Chondrocyte (in vitro differentiated cells): ENCODE results near the gene SCT. TPM values are rescaled to one million over a fixed set of nuclear protein-coding genes. Genes with fewer than 3 reads are reported as not detected.

Experiments used
- DNase-seq: peaks from one replicate; pipeline ENCODE4 v3.0.0; 2021; ENCODE audit warnings: mixed read lengths, low spot score
- H3K27ac Mint-ChIP-seq: one replicate; pipeline ENCODE4 v1.8.0; 2021; ENCODE audit warnings: mild to moderate bottlenecking, moderate library complexity, mixed read lengths; ENCODE audit not compliant: unreplicated experiment
- H3K27me3 Mint-ChIP-seq: 2 replicates; pipeline ENCODE4 v1.8.0; 2021; ENCODE audit warnings: low read depth, mixed read lengths
- H3K36me3 Mint-ChIP-seq: 2 replicates; pipeline ENCODE4 v1.8.0; 2021; ENCODE audit warnings: low read depth, mixed read lengths
- H3K4me1 Mint-ChIP-seq: 2 replicates; pipeline ENCODE4 v1.8.0; 2021; ENCODE audit warnings: low read depth, mild to moderate bottlenecking, mixed read lengths
- H3K4me3 Mint-ChIP-seq: one replicate; pipeline ENCODE4 v1.8.0; 2021; ENCODE audit warnings: mild to moderate bottlenecking, moderate library complexity, mixed read lengths; ENCODE audit not compliant: unreplicated experiment
- H3K9me3 Mint-ChIP-seq: 2 replicates; pipeline ENCODE4 v1.8.0; 2021; ENCODE audit warnings: low read depth, mixed read lengths
- total RNA-seq: library from RNA; stranded (reverse); gene quantifications from 3 replicates; pipeline ENCODE4 v1.2.1, GENCODE V29; 2021
- TF ChIP-seq, protein P1 (sequence below): fragments of 200-600 bp; sonication (generic); IDR thresholded peaks from 2 replicates; pipeline ENCODE4 v1.5.0; 2021; ENCODE audit warnings: antibody characterized with exemption, mild to moderate bottlenecking, moderate library complexity

SCT gene
- total RNA-seq, 1 donor from 2014 or later: 0.72 TPM

DNA sequence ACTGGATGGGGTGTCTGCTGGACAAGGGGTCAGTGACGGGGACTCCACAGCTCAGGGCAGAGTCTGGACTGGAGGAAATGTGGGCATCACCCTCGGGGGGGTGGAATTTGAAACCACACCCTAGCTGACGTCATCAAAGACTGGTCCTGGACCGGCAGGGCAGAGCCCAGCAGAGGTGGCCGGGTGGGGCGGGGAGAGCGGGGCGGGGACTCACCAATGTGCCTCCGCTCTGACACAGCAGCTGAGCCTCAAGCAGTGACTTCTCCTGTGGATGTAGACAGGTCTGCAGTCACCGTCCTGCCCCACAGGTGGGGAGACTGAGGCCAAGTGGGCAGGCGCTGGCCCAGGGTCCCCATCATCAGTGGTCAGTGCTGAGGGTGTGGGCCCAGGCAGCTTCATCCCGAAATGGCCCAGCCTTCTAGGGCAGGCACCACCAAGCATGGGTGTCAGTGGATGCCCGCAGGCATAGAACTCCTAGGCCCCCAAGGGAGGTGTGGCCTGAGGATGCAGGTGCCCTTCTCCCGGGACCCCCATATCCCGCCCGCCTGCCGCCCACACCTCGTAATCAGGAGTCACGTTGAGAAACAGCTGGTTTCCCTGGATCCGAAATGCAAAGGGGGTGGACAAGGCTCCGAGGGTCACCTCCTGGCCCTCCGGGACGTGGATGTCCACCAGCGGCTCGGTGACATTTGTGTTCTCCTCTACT is 2.8 kb downstream of the SCT start:
- TF ChIP-seq, protein P1, sequence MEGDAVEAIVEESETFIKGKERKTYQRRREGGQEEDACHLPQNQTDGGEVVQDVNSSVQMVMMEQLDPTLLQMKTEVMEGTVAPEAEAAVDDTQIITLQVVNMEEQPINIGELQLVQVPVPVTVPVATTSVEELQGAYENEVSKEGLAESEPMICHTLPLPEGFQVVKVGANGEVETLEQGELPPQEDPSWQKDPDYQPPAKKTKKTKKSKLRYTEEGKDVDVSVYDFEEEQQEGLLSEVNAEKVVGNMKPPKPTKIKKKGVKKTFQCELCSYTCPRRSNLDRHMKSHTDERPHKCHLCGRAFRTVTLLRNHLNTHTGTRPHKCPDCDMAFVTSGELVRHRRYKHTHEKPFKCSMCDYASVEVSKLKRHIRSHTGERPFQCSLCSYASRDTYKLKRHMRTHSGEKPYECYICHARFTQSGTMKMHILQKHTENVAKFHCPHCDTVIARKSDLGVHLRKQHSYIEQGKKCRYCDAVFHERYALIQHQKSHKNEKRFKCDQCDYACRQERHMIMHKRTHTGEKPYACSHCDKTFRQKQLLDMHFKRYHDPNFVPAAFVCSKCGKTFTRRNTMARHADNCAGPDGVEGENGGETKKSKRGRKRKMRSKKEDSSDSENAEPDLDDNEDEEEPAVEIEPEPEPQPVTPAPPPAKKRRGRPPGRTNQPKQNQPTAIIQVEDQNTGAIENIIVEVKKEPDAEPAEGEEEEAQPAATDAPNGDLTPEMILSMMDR: no peak
- Mint-ChIP-seq H3K27ac (no peak overlapping the region), H3K4me1 (peaks cover 23% of the 10 kb centered on the region), H3K36me3 (no peaks in the 10 kb centered on the region), H3K27me3 (no peaks in the 10 kb centered on the region), H3K9me3 (no peaks in the 10 kb centered on the region), H3K4me3 (no peak overlapping the region)
- no peak for DNase-seq

DNA sequence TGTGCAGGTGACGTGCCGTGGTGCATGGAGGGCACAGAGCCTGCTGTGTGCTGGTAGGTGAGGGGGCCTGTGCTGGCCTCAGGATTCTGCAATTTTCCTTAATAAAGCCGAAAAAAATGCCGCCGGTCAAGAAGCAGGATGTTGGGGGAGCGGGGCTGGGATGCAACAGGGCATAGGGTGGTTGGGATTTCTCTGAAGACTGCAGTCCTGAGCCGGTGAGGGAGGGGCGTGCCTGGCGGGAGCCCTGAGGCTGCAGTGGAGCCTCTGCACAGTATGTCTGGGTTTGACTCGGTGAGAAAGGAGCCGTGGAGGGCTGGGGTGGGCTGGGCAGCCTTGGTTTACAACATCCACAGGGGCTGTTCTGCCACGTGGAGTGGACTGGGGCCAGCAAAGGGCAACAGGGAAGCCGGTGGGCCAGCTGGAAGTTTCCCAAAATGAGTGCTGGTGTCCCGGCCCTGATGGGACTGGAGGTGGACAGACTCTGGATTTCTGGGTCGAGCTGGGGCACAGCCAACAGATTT is 3.6 kb downstream of the SCT start:
- TF ChIP-seq, protein P1: no peak
- no peak for DNase-seq
- H3K4me1 Mint-ChIP-seq: peaks cover 16% of the 10 kb centered on the region
- H3K36me3 Mint-ChIP-seq: no peaks in the 10 kb centered on the region
- H3K4me3 Mint-ChIP-seq: no peak overlapping the region
- H3K27me3 Mint-ChIP-seq: no peaks in the 10 kb centered on the region
- no peaks in the 10 kb centered on the region for H3K9me3 Mint-ChIP-seq
- no peak overlapping the region for H3K27ac Mint-ChIP-seq

DNA sequence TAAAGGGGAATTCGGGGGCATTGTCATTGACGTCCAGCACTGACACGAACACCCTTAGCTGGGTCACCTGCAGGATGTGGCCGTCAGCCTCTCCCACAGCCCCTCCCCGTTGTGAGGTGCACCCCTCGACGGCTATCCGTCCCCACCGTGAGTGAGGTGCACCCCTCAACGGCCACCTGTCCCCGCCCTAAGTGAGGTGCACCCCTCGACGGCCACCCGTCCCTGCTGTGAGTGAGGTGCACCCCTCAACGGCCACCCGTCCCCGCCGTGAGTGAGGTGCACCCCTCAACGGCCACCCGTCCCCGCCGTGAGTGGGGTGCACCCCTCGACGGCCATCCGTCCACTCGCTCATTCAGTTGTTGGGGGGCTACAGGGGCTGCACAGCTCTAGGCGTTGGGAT is 5.1 kb downstream of the SCT start:
- Mint-ChIP-seq H3K9me3 (no peaks in the 10 kb centered on the region), H3K4me1 (peaks cover 8% of the 10 kb centered on the region), H3K36me3 (no peaks in the 10 kb centered on the region), H3K27me3 (no peaks in the 10 kb centered on the region), H3K4me3 (no peak overlapping the region), H3K27ac (no peak overlapping the region)
- TF ChIP-seq, protein P1: no peak
- no peak for DNase-seq

DNA sequence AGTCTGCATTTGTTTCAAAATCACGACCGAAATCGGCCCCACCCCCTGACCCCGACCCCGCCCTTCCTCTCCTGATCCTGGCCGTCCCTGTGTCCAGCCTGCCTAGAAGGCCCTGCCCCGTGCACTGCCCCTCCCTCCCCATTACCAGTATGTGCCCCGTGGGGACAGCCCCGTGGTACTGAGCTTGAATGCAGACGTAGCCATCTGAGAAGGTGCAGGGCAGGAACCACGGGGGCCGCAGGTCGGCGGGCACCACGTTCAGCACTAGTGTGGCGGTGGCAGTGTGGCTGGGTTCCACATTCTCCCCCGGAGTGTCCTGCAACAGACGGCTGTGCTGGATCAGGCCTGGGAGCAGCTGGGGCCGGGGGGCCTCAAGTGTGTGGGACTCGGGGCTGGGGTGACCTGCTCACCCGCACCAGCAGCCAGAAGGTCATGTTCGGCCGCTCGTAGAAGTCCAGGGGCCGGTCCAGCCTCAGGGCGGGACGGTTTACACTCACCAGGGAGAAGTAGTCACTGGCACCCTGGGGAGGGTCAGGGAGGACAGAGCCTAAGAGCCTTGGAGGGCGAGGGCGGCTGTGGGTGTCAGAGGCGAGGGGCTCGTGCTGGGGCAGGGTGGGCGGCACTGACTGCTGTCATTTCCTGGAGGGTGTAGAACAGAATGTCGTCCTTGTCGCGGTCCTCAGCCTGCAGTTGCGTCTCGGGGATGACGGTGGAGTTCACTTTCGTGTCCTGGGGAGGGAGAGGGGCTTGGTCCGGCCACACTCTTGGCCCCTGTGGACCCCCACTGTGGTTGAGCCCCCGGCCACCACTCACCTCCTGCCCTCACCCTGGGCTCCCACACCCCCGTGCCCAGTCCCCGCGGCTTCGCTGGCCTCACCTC is 5.8 kb downstream of the SCT start:
- TF ChIP-seq, protein P1: no peak
- no peaks in the 10 kb centered on the region for H3K36me3 Mint-ChIP-seq
- no peaks in the 10 kb centered on the region for H3K27me3 Mint-ChIP-seq
- DNase-seq: no peak
- H3K4me3 Mint-ChIP-seq: no peak overlapping the region
- peaks cover 8% of the 10 kb centered on the region for H3K4me1 Mint-ChIP-seq
- H3K27ac Mint-ChIP-seq: no peak overlapping the region
- H3K9me3 Mint-ChIP-seq: no peaks in the 10 kb centered on the region

DNA sequence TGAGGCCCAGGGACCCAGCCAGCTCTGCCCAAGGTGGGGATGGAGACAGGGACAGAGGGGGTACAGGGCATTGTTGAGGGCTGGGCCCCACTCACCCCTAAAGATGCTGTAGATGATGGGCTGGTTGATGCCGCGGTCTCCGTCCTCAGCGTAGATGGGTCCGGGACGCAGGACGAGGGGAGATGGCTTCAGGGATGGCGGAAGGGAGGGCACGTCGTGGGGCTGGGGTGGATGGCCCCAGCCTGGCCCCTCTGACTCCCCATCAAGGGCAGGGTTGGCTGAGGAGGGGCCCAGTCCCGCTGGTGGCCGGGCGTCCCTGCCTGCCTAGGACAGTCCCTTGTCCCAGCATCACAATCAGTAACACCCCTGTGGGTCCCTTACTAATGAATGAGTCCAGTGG is 6.8 kb downstream of the SCT start:
- Mint-ChIP-seq H3K9me3 (no peaks in the 10 kb centered on the region), H3K4me1 (peaks cover 14% of the 10 kb centered on the region), H3K27me3 (no peaks in the 10 kb centered on the region), H3K4me3 (no peak overlapping the region), H3K27ac (no peak overlapping the region), H3K36me3 (no peaks in the 10 kb centered on the region)
- DNase-seq: no peak
- TF ChIP-seq, protein P1: no peak
